ENCODE data around the gene DHRS2.

GRCh38 chr14:23636317-23637211 is at the start of gene DHRS2:
- TF ChIP-seq RARB (CRISPR knock-in tag; IDR thresholded peaks at IDR 0.05) (no peak), ESRRG (CRISPR knock-in tag; IDR thresholded peaks at IDR 0.05) (no peak), ARNTL (CRISPR knock-in tag; IDR thresholded peaks at IDR 0.05; ENCODE audit: borderline replicate concordance, low read depth) (no peak), ZFP30 (CRISPR knock-in tag; IDR thresholded peaks at IDR 0.05) (no peak), ZNF565 (CRISPR knock-in tag; conservative IDR thresholded peaks at IDR 0.05; ENCODE audit: low read depth) (no peak), OSR1 (CRISPR knock-in tag; IDR thresholded peaks at IDR 0.05) (no peak), GLIS3 (CRISPR knock-in tag; IDR thresholded peaks at IDR 0.05) (no peak), TCF4 (CRISPR knock-in tag; IDR thresholded peaks at IDR 0.05; ENCODE audit: borderline replicate concordance) (no peak), ZFP3 (CRISPR knock-in tag; IDR thresholded peaks at IDR 0.05) (no peak), ZC3H10 (CRISPR knock-in tag; IDR thresholded peaks at IDR 0.05) (no peak)
- TF ChIP-seq, protein P1, sequence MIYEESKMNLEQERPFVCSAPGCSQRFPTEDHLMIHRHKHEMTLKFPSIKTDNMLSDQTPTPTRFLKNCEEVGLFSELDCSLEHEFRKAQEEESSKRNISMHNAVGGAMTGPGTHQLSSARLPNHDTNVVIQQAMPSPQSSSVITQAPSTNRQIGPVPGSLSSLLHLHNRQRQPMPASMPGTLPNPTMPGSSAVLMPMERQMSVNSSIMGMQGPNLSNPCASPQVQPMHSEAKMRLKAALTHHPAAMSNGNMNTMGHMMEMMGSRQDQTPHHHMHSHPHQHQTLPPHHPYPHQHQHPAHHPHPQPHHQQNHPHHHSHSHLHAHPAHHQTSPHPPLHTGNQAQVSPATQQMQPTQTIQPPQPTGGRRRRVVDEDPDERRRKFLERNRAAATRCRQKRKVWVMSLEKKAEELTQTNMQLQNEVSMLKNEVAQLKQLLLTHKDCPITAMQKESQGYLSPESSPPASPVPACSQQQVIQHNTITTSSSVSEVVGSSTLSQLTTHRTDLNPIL (CRISPR knock-in tag; IDR thresholded peaks at IDR 0.05; ENCODE audit: low read depth), result no peak
- TF ChIP-seq, protein P2, sequence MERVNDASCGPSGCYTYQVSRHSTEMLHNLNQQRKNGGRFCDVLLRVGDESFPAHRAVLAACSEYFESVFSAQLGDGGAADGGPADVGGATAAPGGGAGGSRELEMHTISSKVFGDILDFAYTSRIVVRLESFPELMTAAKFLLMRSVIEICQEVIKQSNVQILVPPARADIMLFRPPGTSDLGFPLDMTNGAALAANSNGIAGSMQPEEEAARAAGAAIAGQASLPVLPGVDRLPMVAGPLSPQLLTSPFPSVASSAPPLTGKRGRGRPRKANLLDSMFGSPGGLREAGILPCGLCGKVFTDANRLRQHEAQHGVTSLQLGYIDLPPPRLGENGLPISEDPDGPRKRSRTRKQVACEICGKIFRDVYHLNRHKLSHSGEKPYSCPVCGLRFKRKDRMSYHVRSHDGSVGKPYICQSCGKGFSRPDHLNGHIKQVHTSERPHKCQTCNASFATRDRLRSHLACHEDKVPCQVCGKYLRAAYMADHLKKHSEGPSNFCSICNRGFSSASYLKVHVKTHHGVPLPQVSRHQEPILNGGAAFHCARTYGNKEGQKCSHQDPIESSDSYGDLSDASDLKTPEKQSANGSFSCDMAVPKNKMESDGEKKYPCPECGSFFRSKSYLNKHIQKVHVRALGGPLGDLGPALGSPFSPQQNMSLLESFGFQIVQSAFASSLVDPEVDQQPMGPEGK (CRISPR knock-in tag; IDR thresholded peaks at IDR 0.05; ENCODE audit: borderline replicate concordance), result no peak
- TF ChIP-seq, protein P3, sequence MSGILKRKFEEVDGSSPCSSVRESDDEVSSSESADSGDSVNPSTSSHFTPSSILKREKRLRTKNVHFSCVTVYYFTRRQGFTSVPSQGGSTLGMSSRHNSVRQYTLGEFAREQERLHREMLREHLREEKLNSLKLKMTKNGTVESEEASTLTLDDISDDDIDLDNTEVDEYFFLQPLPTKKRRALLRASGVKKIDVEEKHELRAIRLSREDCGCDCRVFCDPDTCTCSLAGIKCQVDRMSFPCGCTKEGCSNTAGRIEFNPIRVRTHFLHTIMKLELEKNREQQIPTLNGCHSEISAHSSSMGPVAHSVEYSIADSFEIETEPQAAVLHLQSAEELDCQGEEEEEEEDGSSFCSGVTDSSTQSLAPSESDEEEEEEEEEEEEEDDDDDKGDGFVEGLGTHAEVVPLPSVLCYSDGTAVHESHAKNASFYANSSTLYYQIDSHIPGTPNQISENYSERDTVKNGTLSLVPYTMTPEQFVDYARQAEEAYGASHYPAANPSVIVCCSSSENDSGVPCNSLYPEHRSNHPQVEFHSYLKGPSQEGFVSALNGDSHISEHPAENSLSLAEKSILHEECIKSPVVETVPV (CRISPR knock-in tag; IDR thresholded peaks at IDR 0.05), result no peak
- TF ChIP-seq, protein P4, sequence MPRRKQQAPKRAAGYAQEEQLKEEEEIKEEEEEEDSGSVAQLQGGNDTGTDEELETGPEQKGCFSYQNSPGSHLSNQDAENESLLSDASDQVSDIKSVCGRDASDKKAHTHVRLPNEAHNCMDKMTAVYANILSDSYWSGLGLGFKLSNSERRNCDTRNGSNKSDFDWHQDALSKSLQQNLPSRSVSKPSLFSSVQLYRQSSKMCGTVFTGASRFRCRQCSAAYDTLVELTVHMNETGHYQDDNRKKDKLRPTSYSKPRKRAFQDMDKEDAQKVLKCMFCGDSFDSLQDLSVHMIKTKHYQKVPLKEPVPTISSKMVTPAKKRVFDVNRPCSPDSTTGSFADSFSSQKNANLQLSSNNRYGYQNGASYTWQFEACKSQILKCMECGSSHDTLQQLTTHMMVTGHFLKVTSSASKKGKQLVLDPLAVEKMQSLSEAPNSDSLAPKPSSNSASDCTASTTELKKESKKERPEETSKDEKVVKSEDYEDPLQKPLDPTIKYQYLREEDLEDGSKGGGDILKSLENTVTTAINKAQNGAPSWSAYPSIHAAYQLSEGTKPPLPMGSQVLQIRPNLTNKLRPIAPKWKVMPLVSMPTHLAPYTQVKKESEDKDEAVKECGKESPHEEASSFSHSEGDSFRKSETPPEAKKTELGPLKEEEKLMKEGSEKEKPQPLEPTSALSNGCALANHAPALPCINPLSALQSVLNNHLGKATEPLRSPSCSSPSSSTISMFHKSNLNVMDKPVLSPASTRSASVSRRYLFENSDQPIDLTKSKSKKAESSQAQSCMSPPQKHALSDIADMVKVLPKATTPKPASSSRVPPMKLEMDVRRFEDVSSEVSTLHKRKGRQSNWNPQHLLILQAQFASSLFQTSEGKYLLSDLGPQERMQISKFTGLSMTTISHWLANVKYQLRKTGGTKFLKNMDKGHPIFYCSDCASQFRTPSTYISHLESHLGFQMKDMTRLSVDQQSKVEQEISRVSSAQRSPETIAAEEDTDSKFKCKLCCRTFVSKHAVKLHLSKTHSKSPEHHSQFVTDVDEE (CRISPR knock-in tag; IDR thresholded peaks at IDR 0.05), result no peak

Data from SK-N-SH treated with all-trans-retinoic acid at 6 μM for 48 hours (cell line).